ENCODE data around the gene NID1. TPM values are rescaled to one million over a fixed set of nuclear protein-coding genes. Genes with fewer than 3 reads are reported as not detected.
A peak's percentile ranks its signal among the peaks of the same experiment; 100 is the strongest.

Gene NID1
- total and polyA plus RNA-seq, 2 of the 4 experiments (the other 2 are of a cell fraction), result 21.9 to 83.3 TPM

DNA sequence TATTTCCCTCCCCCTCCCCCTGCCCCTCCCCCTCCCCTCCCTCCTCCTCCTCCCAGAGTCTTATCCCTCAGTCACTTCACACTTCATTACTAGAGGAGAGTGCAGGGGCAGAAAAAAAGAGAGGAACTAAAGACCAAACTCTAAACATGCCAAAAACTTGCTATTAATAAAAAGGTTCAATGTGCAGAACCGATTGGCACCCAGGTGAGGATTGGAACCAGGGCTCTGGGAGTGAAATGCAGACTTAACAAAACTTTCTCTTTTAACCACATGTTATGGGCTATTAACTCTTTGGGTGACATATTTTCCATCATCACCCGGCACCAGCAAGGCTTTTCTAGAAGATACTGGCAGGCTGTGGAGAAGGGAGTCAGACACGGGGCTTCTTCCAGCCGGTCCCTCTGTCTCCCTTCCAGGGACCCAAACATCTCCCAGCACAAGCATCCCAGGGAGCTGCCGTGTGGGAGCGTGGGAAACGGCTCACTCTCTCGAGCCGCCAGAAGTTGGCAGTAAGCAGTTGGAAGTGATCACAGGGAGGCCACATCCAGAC is 13.6 kb downstream of the NID1 start:
- Histone ChIP-seq H3K14ac (replicated peaks; ENCODE audit: low read depth, low read length) (no peak overlapping the region), H3K23ac (ENCODE audit: low read depth, low read length) (no peak overlapping the region; the same call in 1 of the 2 replicates), H2AFZ (replicated peaks; ENCODE audit: low read length, poor library complexity) (no peak overlapping the region), H2BK5ac (ENCODE audit: low read depth, low read length, poor library complexity, severe bottlenecking) (no peak overlapping the region), H4K91ac (ENCODE audit: insufficient read depth, low read depth, low read length) (no peak overlapping the region), H2AK9ac (replicated peaks; ENCODE audit: low read depth, low read length, poor library complexity) (no peak overlapping the region), H3K18ac (ENCODE audit: low read depth, low read length) (no peak overlapping the region), H2BK120ac (ENCODE audit: low read depth, low read length) (no peak overlapping the region), H3K56ac (ENCODE audit: extremely low read depth, insufficient read depth, low read length) (no peak overlapping the region), H2BK15ac (ENCODE audit: low read depth, low read length) (no peak overlapping the region), H3K27ac (ENCODE audit: insufficient read depth, low read length) (no peak overlapping the region), H3K36me3 (ENCODE audit: control insufficient read depth, insufficient read depth, low read length) (peaks cover 13% of the 10 kb centered on the region), H4K5ac (ENCODE audit: low read depth, low read length) (no peak overlapping the region), H3K4me1 (ENCODE audit: control insufficient read depth, insufficient read depth, low read length) (peaks cover 11% of the 10 kb centered on the region), H3K4me2 (ENCODE audit: low read depth, low read length) (peak overlapping the region; percentile 2; the same call in 1 of the 2 replicates), H3K27me3 (ENCODE audit: control insufficient read depth, insufficient read depth, low read length) (no peaks in the 10 kb centered on the region), H4K20me1 (ENCODE audit: insufficient read depth, low read length) (0 out of 2 replicates have a peak, but pooled peaks cover 3% of the 10 kb centered on the region), H3K9me1 (ENCODE audit: insufficient read depth, low read length) (no peaks in the 10 kb centered on the region; the same call in 1 of the 2 replicates), H3K79me1 (ENCODE audit: low read depth in 1 of 2, low read length in 2 of 2) (peaks cover 8 to 39% of the 10 kb centered on the region in 2 experiments; a peak in 3 of 4 replicates), H3K4ac (ENCODE audit: low read depth, low read length) (no peak overlapping the region), H2BK20ac (ENCODE audit: low read depth, low read length) (no peak overlapping the region), H2AK5ac (ENCODE audit: low read depth, low read length) (no peak overlapping the region), H3K9me3 (ENCODE audit: control insufficient read depth, insufficient read depth, low read length) (no peaks in the 10 kb centered on the region), H4K8ac (ENCODE audit: low read depth in 2 of 2, low read length in 2 of 2) (no peak overlapping the region), H3K4me3 (ENCODE audit: insufficient read depth, low read depth, low read length) (no peak overlapping the region), H3K9ac (ENCODE audit: low read depth, low read length) (no peak overlapping the region)
- no CpG with 5 or more reads among the region's 9 CpGs for WGBS, 2 experiments (ENCODE audit: extremely low coverage in 2 of 2, insufficient read length in 1 of 2)
- CTCF ChIA-PET, result interaction anchor here (0.9 to 1.0 kb wide), 2 partner anchors 10 to 15 kb away, joined by 3 read pairs; no protein-coding TSS in a partner anchor
- TF ChIP-seq USF2 (IDR thresholded peaks at IDR 0.05; ENCODE audit: low read depth, low read length), result no peak
- TF ChIP-seq MAFK (IDR thresholded peaks at IDR 0.05; ENCODE audit: low read depth, low read length), result no peak
- no peak for TF ChIP-seq FOS (IDR thresholded peaks at IDR 0.05; ENCODE audit: low read depth, low read length)
- no peak for TF ChIP-seq CTCF (conservative IDR thresholded peaks at IDR 0.05; ENCODE audit: low read depth, low read length)
- dilution Hi-C loops (cut with HindIII; ENCODE audit: low sequenced_read_pairs, unreplicated experiment), result no loop called here
- DNase-seq (peak; percentile 55), ATAC-seq (ENCODE audit: low read depth) (peak; percentile 66)
- POLR2A ChIA-PET (ENCODE audit: unreplicated experiment), result interaction anchor here (0.9 kb wide), 1 partner anchor 13 kb away, joined by 3 read pairs; no protein-coding TSS in a partner anchor
- no TSS peak for BruUV-seq (replicated peaks)
- intact Hi-C loops (cut with micrococcal nuclease), result loop anchor here (5.0 kb wide), 1 partner anchor 559 kb away; no protein-coding TSS in a partner anchor
- in situ Hi-C loops (cut with MboI; ENCODE audit: low sequenced_read_pairs), result no loop called here
